WERI-Rb-1 (cell line): ENCODE measurements around the gene PRKAR1A.
"Not testable (repeated sequence)": the region's sequence is repeated elsewhere in the genome, so short reads cannot be mapped to it uniquely, and the experiment has no call there.

Experiments
- DNase-seq: peaks from one replicate; pipeline ENCODE4 v3.0.0-alpha.2; 2020
- H3K27ac ChIP-seq: fragments of 250-450 bp; sonication (Bioruptor Pico); 2 replicates; pipeline ENCODE4 v1.5.1; 2020; ENCODE audit warnings: mild to moderate bottlenecking, moderate library complexity
- H3K27me3 ChIP-seq: fragments of 250-450 bp; sonication (Bioruptor Pico); 2 replicates; pipeline ENCODE4 v1.5.1; 2021; ENCODE audit warnings: mild to moderate bottlenecking, low read depth, moderate library complexity; ENCODE audit not compliant: insufficient read depth, severe bottlenecking
- H3K36me3 ChIP-seq: fragments of 250-450 bp; sonication (Bioruptor Pico); 2 replicates; pipeline ENCODE4 v1.5.1; 2020; ENCODE audit warnings: mild to moderate bottlenecking, moderate library complexity
- H3K4me3 ChIP-seq: 2 replicates; pipeline ENCODE4 v1.5.1; 2011; ENCODE audit warnings: low read depth, mild to moderate bottlenecking, control low read depth, low read length
- H3K9me3 ChIP-seq: fragments of 250-450 bp; sonication (Bioruptor Pico); 2 replicates; pipeline ENCODE4 v1.5.1; 2021; ENCODE audit warnings: mild to moderate bottlenecking, moderate library complexity; ENCODE audit not compliant: severe bottlenecking
- CTCF ChIP-seq: IDR thresholded peaks from 2 replicates; pipeline ENCODE4 v1.5.1; 2011; ENCODE audit warnings: low read depth, mild to moderate bottlenecking, control low read depth, inconsistent platforms, low read length

PRKAR1A gene

GRCh38 chr17:68513932-68514331 is 1.7 kb downstream of the PRKAR1A start:
- no peak for DNase-seq
- H3K27me3 ChIP-seq, result no peaks in the 10 kb centered on the region
- no peak for TF ChIP-seq CTCF
- no peak overlapping the region for H3K27ac ChIP-seq
- peaks cover 42% of the 10 kb centered on the region for H3K36me3 ChIP-seq
- H3K9me3 ChIP-seq, result no peaks in the 10 kb centered on the region
- H3K4me3 ChIP-seq, result peak overlapping the region; percentile 93

GRCh38 chr17:68514831-68515635 is 2.8 kb downstream of the PRKAR1A start:
- Histone ChIP-seq H3K9me3 (no peaks in the 10 kb centered on the region), H3K36me3 (peaks cover 53% of the 10 kb centered on the region), H3K4me3 (no peak overlapping the region), H3K27me3 (no peaks in the 10 kb centered on the region), H3K27ac (no peak overlapping the region)
- no peak for TF ChIP-seq CTCF
- no peak for DNase-seq

GRCh38 chr17:68516732-68517131 is 4.5 kb downstream of the PRKAR1A start:
- Histone ChIP-seq H3K27me3 (no peaks in the 10 kb centered on the region), H3K36me3 (peaks cover 62% of the 10 kb centered on the region), H3K9me3 (no peaks in the 10 kb centered on the region), H3K27ac (no peak overlapping the region), H3K4me3 (no peak overlapping the region)
- TF ChIP-seq CTCF, result no peak
- DNase-seq, result no peak

GRCh38 chr17:68517605-68518004 is 5.4 kb downstream of the PRKAR1A start:
- not testable (repeated sequence) for H3K27ac ChIP-seq, H3K27me3 ChIP-seq, H3K4me3 ChIP-seq, DNase-seq, H3K9me3 ChIP-seq
- H3K36me3 ChIP-seq, result peaks cover 69% of the 10 kb centered on the region

- no peak for TF ChIP-seq CTCF
- Histone ChIP-seq H3K27ac (no peak overlapping the region), H3K4me3 (no peak overlapping the region), H3K36me3 (peaks cover 75% of the 10 kb centered on the region), H3K9me3 (no peaks in the 10 kb centered on the region), H3K27me3 (no peaks in the 10 kb centered on the region)
- no peak for DNase-seq
Observed at GRCh38 chr17:68518063-68518815, 6.0 kb downstream of the PRKAR1A start.

- not testable (repeated sequence) for H3K4me3 ChIP-seq, H3K9me3 ChIP-seq, H3K27ac ChIP-seq, DNase-seq, H3K27me3 ChIP-seq
- H3K36me3 ChIP-seq, result peaks cover 83% of the 10 kb centered on the region
Observed at GRCh38 chr17:68519051-68519450, 6.8 kb downstream of the PRKAR1A start.
